GM19193 (cell line): Measurements from ENCODE around the gene MSI2.

ENCODE experiments used
- POLR2A ChIP-seq: IDR thresholded peaks from 4 replicates; pipeline ENCODE4 v1.6.1; 2011; ENCODE audit not compliant: insufficient read depth, insufficient read length; ENCODE audit errors: extremely low read depth

Gene MSI2

DNA sequence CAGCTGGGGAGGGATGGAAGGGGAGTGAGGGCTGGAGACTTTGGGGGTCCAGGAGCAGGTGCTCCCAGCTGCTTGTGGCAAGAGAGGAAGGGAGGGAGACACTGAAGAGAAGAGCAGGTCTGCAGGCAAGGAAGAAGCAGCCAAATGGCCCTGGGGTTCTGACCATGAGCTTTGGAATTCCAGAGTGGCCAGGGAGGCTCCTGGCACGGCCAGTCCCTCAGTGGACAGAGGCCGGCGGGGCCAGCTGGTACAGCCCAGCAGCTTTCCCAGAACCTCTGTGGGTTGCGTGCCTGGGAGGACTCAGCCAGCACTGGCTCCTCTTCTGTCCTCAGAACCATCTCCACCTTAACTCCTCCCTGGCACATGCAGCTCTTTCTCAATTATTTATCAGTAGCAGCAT lies 233.0 kb downstream of the MSI2 start:
- no peak for TF ChIP-seq POLR2A

DNA sequence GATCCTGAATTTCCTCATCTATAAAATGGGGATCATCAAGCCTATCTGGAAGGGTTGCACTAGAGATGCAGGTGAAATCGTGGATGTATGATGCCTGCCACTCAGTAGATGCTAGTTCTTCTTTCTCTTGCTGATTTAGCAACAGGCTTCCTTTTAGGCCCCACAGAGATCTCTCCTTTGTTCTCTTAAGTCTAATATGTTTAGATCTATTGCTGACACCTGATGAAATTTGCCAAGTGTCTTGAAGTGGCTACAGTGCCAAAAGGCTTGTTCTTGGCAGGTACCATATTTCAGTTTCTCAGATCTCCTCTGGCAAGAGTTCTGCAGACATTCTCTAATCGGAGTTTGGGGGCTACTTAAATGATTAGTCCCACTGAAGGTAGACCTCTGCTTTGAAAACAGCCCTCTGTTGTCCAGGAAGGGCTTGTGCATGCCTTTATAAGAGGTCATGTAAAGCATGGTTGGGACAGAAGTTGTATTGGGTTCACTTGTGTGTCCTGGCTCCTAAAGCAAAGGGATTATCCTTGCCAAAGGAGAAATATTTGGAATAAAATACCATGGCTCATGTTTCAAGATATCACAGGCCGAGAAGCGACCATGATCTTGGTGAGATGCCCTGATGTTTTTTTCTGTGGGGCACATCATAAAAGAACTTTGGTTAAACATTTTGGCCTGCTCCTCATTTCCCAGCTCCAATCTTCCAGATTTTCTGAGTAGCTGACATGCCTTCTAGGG lies 234.0 kb downstream of the MSI2 start:
- TF ChIP-seq POLR2A, result no peak

DNA sequence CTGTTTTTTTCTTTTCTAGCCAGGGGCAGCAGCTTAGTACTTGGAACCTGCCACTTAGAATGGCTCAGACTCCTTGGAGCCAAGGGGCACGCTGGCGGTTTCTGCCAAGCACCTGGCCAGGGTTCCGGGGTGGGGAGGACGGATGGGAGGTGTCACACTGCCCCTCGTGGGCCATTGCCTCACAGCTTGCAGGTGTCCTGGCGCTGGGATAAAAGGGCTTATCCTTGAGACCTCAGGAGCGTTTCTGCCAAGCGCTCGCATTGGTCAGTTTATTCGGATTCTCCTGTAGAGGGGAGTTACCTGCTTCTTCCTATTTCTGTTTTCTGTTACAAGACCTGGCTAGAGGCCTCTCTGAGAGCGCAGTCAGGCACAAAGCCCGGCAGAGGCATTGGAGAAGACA lies 234.6 kb downstream of the MSI2 start:
- TF ChIP-seq POLR2A, result no peak

DNA sequence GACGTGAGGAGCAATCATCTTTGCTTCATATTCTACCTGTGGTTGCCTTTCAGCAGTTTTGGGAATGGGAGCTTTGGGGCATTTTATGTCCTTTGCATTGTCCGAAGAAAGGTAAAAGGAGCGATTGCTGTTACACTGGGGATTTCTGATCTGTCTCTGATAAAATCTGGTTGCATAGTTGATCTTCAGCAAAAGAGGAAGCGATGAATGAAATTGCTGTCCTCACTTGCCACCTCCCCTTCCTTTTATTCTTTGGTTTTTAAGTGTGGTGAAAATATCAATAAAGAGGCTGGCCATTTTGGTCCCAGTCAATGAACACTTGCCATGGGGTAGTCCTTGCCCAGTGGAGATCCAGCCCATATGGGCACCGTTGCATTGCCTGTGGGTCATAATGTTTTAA lies 236.8 kb downstream of the MSI2 start:
- TF ChIP-seq POLR2A, result no peak

DNA sequence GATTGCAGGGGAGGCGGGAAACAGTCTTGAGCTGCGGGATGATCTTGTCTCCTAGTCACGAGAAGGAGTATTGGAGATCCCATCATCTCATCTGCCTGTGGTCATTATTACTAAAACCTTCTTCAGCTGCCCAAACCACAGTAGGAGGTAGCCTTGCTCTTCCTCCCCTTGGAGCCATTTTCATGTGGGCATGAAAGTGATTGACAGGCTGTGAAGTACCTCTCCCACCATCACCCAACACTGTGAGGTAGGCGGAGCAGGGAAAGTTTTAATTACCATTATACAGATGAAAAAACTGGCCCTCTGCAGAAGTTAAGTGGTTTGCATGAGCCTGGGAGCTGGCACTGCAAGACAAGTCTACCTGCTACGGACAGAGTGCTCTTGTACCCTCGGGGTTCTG lies 237.3 kb downstream of the MSI2 start:
- TF ChIP-seq POLR2A, result no peak

DNA sequence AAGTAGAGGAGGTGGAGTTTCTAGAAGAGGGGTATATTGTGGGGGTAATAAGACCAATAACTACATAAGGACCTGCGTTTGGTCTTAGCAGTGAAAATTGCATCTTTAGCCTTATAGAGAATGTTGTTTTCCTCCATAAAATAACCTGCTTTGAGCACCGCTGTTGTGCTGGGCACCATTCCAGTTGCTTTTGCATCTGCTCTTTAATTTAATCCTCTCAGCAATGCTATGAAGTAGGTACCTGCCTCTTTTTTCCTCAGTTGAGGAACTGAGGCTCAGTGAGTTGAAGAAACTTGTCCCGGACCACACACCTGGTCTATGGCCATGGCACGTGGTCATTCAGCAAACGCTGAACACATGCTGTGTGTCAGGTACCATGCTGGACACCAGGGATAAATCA lies 238.1 kb downstream of the MSI2 start:
- TF ChIP-seq POLR2A, result no peak

DNA sequence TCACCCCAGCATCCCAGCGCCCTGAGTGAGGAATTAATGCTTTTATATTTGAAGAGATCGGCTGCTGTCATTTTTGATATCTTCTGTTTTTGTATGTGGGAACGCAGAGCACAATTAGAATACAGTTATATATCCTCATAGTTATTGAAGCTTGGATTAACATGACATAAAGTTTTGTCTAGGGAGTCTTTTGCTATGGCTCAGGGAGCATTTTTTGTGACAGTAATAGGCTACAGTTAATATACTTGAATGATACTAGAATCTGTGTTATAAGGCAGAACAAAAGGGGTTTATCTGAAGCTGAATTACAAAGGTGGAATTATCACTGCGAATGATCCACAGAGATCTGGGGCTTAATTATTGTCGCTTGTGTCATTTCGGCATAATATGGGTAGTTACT lies 239.4 kb downstream of the MSI2 start:
- TF ChIP-seq POLR2A, result no peak

DNA sequence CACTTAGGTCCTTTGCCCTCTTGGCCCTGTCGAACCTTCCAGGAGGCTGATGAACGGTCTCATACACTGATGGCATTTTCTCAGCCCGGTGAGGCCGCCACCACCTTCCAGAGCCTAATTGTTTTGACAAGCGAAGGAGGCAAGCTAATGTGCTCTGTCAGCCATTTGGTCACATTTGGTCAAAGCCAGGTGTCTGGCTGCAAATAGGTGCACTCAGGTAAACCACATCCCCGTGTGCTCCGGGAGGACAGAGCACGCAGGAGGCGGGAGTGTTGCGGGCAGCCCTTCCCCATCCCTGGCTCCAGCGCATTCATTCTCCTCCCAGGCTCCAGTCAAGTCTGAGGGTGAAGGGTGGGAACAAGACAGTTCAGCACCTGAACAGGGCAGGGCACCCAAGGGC lies 240.1 kb downstream of the MSI2 start:
- no peak for TF ChIP-seq POLR2A

DNA sequence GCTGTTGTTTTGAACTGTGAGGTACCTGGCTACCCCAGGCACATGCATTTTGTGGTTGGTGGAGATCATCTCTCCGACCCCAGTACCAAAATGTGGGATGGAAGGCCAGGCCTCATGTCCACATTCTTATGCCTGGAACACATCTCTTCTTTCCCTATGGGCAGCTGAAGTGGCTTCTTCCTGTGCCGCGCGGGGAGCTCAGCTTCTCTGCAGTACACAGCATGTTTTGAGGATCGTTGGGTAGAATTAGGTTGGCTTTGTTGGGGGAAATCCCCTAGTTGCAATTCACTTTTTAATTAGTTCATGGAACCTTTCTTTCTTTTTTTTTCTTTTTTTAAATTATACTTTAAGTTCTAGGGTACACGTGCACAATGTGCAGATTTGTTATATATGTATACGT lies 242.1 kb downstream of the MSI2 start:
- TF ChIP-seq POLR2A, result no peak

DNA sequence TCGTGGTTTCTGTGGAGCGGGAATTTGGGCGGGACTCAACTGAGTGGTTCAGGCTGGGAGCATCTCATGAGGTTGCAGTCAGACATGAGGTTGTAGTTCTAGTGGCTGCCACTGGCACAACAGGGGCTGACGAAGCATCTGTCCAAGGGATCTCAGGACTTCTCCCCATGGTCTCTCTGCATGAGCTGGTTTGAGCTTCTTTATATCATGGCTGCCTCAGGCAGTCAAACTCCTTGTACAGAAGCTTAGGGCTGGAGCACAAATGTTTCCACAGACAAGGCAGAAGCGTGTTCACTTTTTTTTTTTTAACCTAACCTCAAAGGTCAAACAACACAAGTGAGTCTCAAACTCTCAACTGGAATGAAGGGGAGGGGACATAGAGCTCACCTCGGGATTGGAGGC lies 243.3 kb downstream of the MSI2 start:
- TF ChIP-seq POLR2A, result no peak

DNA sequence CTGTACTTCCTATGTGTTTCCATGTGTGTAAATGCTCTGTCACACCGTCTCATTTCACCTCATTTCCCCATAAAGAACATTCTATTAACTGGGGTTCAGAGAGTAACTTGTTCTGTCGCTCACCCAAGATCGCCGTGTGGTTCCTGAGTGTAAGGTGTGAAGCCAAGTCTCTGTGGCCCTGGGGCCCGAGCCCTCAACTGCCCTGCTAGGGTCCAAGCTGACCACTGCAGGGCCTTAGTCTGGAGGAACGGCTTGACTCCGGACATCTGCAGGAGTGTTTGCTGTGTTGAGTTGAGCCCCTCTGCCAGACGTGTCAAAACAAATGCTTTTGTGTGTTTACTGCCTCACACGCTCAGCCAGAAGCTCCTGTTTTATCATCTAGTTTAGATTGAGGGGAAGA lies 244.7 kb downstream of the MSI2 start:
- TF ChIP-seq POLR2A, result no peak

DNA sequence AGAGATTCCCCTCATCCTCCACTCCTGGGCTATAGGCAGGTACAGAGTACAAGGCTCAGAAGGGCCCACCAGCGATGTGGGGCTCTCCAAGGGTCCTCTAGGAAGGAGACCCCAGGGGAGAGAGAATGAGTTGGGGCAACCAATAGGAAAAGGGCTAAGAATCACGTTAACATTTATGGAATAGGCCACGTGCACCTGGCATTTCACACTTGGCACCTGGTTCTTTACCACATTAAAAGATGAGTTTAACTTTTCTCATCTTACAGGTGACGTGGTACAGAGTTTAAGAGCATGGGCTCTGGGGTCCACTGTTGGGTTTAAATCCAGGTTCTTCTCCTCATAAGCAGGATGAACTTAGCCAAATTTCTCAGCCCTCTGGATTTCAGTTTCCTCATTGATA lies 245.7 kb downstream of the MSI2 start:
- TF ChIP-seq POLR2A, result no peak

DNA sequence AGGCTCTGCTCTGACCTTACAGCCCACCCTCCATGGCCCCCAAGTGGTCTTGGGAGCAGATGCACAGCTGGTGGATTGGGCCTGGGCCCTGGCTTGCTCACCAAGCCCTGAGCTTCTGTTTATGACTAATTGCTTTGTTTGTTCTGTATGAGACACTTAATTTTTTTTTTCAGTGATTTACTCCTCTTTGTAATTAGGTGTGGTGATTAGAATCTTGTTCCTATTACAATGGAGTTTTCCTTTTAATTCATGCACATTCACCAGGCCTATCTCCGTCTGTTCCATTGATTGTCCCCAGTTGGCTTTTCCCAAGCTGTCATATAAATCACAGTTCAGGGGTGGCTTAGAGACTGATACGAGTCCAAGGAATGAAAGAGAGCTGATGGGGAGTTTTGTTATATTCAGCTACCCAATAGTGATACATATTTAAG lies 246.5 kb downstream of the MSI2 start:
- TF ChIP-seq POLR2A, result no peak

DNA sequence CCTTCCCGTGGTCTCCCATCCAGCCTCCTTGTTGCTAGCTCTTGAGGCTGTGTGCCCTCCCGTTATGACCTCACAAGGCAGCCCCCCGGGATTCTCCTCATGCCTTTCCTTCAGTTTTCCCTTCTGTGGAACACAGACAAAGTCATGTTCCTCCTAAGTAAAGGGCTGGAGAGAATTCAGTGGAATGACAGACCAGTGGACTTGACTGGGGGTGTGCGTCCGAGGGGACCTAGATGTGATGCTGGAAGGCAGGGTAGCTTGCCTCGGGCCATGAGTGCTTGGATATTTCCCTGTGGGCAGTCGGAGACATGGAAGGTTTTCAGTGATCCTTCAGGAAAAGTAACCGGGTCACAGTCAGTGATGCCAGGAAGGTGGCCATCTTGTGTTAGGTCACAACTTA lies 247.9 kb downstream of the MSI2 start:
- TF ChIP-seq POLR2A, result no peak

DNA sequence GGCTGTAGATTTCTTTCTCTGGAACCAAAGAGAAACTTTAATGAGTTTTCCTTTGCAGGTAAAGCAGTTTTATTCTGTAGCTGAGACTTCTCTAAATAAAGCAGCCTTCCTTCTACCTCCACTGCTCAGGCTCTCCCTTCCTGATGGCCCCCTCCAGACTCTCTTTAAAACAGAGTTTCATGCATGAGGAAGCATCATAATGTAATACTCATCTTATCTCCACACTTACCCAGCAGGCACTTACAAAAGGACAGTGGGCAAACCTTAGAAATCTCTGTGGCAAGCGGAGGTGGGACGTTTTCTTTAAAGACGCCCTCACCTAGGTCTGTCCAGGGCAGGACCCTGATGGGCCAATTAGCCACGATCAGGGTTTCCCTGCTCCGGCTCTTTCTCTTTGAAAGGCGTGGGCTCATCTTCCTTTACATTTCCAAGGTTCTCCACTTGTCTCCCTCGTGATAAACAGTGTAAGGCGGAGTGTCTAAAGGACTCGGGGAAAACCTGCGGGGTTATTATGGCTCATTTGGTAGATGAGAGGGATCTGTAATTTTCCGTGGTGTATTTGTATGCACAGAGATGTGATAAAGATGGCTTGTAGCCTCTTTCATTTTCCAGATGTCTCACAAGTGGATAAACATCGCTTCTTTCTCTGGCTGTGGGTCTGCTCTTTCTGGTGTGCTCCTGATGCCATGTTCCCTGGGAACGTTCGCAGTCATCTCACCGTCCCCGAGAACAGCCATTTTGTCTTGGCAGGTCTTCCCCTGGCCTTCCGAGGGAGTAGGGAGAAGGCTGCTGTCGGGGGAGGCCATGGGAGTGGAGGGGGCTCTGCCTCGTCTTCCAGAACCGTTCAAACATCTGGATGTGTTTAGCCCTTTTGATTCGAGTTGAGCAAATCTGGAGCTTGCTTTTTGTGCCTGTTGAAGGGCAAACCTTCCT lies 249.8 kb downstream of the MSI2 start:
- no peak for TF ChIP-seq POLR2A

DNA sequence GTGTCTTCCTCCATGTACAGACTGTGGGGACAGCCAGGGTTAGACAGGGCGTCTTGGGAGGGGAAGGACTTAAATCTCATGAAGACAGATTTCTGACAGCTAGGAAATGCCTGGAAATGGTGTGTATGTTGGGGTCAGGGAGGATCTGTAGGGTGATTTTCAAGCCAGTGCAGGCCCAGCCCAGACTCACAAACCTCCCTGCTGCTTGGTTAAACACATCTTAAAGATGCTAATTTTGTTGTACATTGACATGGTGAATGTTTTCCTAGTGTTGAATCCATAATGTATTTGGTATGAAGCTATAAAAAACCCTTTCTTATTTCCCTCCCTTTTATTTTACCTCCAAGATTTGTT lies 250.4 kb downstream of the MSI2 start:
- no peak for TF ChIP-seq POLR2A
